H9 (cell line): Measurements from ENCODE around the gene RAB3C. TPM values are rescaled to one million over a fixed set of nuclear protein-coding genes. Genes with fewer than 3 reads are reported as not detected.

Source experiments
- DNase-seq: peaks from one replicate; pipeline ENCODE4 v3.0.0-alpha.2; 2017
- H2AFZ ChIP-seq: one replicate; pipeline ENCODE4 v1.6.1; 2013; ENCODE audit warnings: mild to moderate bottlenecking, low read length, control low read depth, moderate library complexity
- H2AK5ac ChIP-seq: 2 replicates; pipeline ENCODE4 v1.6.1; 2013; ENCODE audit warnings: low read length, control low read depth, mixed read lengths; ENCODE audit not compliant: insufficient read length
- H2BK120ac ChIP-seq: one replicate; pipeline ENCODE4 v1.6.1; 2013; ENCODE audit warnings: low read depth, mild to moderate bottlenecking, low read length, control low read depth, inconsistent platforms; ENCODE audit not compliant: poor library complexity, severe bottlenecking
- H2BK12ac ChIP-seq: 2 replicates; pipeline ENCODE4 v1.6.1; 2013; ENCODE audit warnings: low read length, control low read depth, mixed read lengths, low read depth; ENCODE audit not compliant: insufficient read length
- H2BK15ac ChIP-seq: 2 replicates; pipeline ENCODE4 v1.6.1; 2013; ENCODE audit warnings: low read depth, low read length, control low read depth
- H2BK20ac ChIP-seq: one replicate; pipeline ENCODE4 v1.6.1; 2013; ENCODE audit warnings: low read depth, mild to moderate bottlenecking, low read length, control low read depth, inconsistent platforms; ENCODE audit not compliant: poor library complexity, severe bottlenecking
- H2BK5ac ChIP-seq: 2 replicates; pipeline ENCODE4 v1.6.1; 2013; ENCODE audit warnings: low read length, control low read depth, mixed read lengths; ENCODE audit not compliant: insufficient read length
- H3K14ac ChIP-seq: 2 replicates; pipeline ENCODE4 v1.6.1; 2013; ENCODE audit warnings: low read length, control low read depth; ENCODE audit not compliant: insufficient read depth
- H3K18ac ChIP-seq: 2 replicates; pipeline ENCODE4 v1.6.1; 2013; ENCODE audit warnings: low read depth, mild to moderate bottlenecking, mixed read lengths, low read length, control low read depth; ENCODE audit not compliant: insufficient read length
- H3K23ac ChIP-seq: 2 replicates; pipeline ENCODE4 v1.6.1; 2013; ENCODE audit warnings: low read length, control low read depth, mixed read lengths, low read depth; ENCODE audit not compliant: insufficient read length
- H3K23me2 ChIP-seq: 2 replicates; pipeline ENCODE4 v1.6.1; 2013; ENCODE audit warnings: low read depth, mild to moderate bottlenecking, mixed read lengths, low read length, control low read depth; ENCODE audit not compliant: insufficient read length, poor library complexity, severe bottlenecking
- H3K27ac ChIP-seq: 2 replicates; pipeline ENCODE4 v1.5.1; 2013; ENCODE audit warnings: low read length, control low read depth, mixed read lengths, low read depth; ENCODE audit not compliant: insufficient read length
- H3K27me3 ChIP-seq: 2 replicates; pipeline ENCODE4 v1.6.1; 2013; ENCODE audit warnings: low read length, control low read depth, inconsistent platforms; ENCODE audit not compliant: insufficient read depth
- H3K4ac ChIP-seq: 2 replicates; pipeline ENCODE4 v1.6.1; 2013; ENCODE audit warnings: low read depth, mild to moderate bottlenecking, control low read depth, inconsistent platforms, low read length, moderate library complexity
- H3K4me1 ChIP-seq: 2 replicates; pipeline ENCODE4 v1.6.1; 2013; ENCODE audit warnings: low read length, control low read depth, inconsistent platforms; ENCODE audit not compliant: insufficient read depth
- H3K4me2 ChIP-seq: 2 replicates; pipeline ENCODE4 v1.6.1; 2013; ENCODE audit warnings: low read length, control low read depth, mixed read lengths; ENCODE audit not compliant: insufficient read length, insufficient read depth
- H3K56ac ChIP-seq: 2 replicates; pipeline ENCODE4 v1.6.1; 2013; ENCODE audit warnings: low read depth, mild to moderate bottlenecking, mixed read lengths, low read length, control low read depth; ENCODE audit not compliant: insufficient read length
- H3K79me1 ChIP-seq: 2 replicates; pipeline ENCODE4 v1.6.1; 2013; ENCODE audit warnings: low read depth, mild to moderate bottlenecking, moderate library complexity, low read length, control low read depth, inconsistent platforms; ENCODE audit not compliant: insufficient read depth, poor library complexity, severe bottlenecking
- H3K79me2 ChIP-seq: 2 replicates; pipeline ENCODE4 v1.6.1; 2013; ENCODE audit warnings: low read length, control low read depth, inconsistent platforms; ENCODE audit not compliant: insufficient read depth
- H3K9ac ChIP-seq: 2 replicates; pipeline ENCODE4 v1.6.1; 2013; ENCODE audit warnings: low read length, control low read depth, mixed read lengths; ENCODE audit not compliant: insufficient read length; ENCODE audit errors: extremely low read depth
- H3K9me3 ChIP-seq: one replicate; pipeline ENCODE4 v1.6.1; 2013; ENCODE audit warnings: low read depth, low read length, inconsistent platforms; ENCODE audit not compliant: control insufficient read depth
- H3T11ph ChIP-seq: one replicate; pipeline ENCODE4 v1.6.1; 2013; ENCODE audit warnings: mild to moderate bottlenecking, low read length, control low read depth, inconsistent platforms
- H4K20me1 ChIP-seq: one replicate; pipeline ENCODE4 v1.6.1; 2013; ENCODE audit not compliant: control insufficient read depth, insufficient read length, insufficient read depth
- H4K5ac ChIP-seq: 2 replicates; pipeline ENCODE4 v1.6.1; 2013; ENCODE audit warnings: low read depth, mild to moderate bottlenecking, mixed read lengths, low read length, control low read depth; ENCODE audit not compliant: insufficient read length
- H4K8ac ChIP-seq: replicated peaks from 2 replicates; pipeline ENCODE4 v1.6.1; 2013; ENCODE audit warnings: low read length, control low read depth, mixed read lengths, low read depth; ENCODE audit not compliant: insufficient read length
- H4K91ac ChIP-seq: 2 replicates; pipeline ENCODE4 v1.6.1; 2013; ENCODE audit warnings: low read depth, mild to moderate bottlenecking, moderate library complexity, mixed read lengths, low read length, control low read depth; ENCODE audit not compliant: insufficient read length
- H3K27ac Mint-ChIP-seq, 3 experiments: 2 replicates in 2 of 3; 3 replicates in 1 of 3; pipeline ENCODE4 v1.8.0; 2020 to 2021; ENCODE audit warnings: mixed read lengths in 3 of 3, mild to moderate bottlenecking in 1 of 3, moderate library complexity in 1 of 3
- H3K27me3 Mint-ChIP-seq: 2 replicates; pipeline ENCODE4 v1.8.0; 2021; ENCODE audit warnings: low read depth, mild to moderate bottlenecking, moderate library complexity, mixed read lengths
- H3K36me3 Mint-ChIP-seq, 3 experiments: 2 replicates in 2 of 3; 3 replicates in 1 of 3; pipeline ENCODE4 v1.8.0; 2020 to 2021; ENCODE audit warnings: low read depth in 3 of 3, mixed read lengths in 3 of 3; ENCODE audit not compliant: insufficient read depth in 1 of 3
- H3K4me1 Mint-ChIP-seq, 2 experiments: 2 replicates each; pipeline ENCODE4 v1.8.0; 2020; ENCODE audit warnings: mixed read lengths in 2 of 2
- H3K4me3 Mint-ChIP-seq, 2 experiments: 2 replicates in 1 of 2; 3 replicates in 1 of 2; pipeline ENCODE4 v1.8.0; 2020 to 2021; ENCODE audit warnings: mild to moderate bottlenecking in 2 of 2, mixed read lengths in 2 of 2, moderate library complexity in 1 of 2
- H3K9me3 Mint-ChIP-seq, 2 experiments: 2 replicates in 1 of 2; 3 replicates in 1 of 2; pipeline ENCODE4 v1.8.0; 2020; ENCODE audit warnings: mild to moderate bottlenecking in 2 of 2, mixed read lengths in 2 of 2, moderate library complexity in 1 of 2
- WGBS: extraction: QIAGEN DNeasy Blood & Tissue Kit; methylation state at CpG from one replicate; pipeline ENCODE4 v1.1.7; 2013; ENCODE audit warnings: missing lambda C conversion rate, low lambda C conversion rate, mixed read lengths; ENCODE audit not compliant: insufficient read length; ENCODE audit errors: extremely low coverage; 5-methylcytosine and 5-hydroxymethylcytosine counted together
- total RNA-seq: library from RNA; stranded (reverse); gene quantifications from 2 replicates; pipeline ENCODE4 v1.2.1, GENCODE V29; 2021
- TF ChIP-seq, protein P1 (sequence below): fragments of 200-600 bp; sonication (generic); conservative IDR thresholded peaks from 3 replicates; pipeline ENCODE4 v1.8.0; 2021; ENCODE audit warnings: antibody characterized with exemption, mild to moderate bottlenecking

Gene RAB3C
- total RNA-seq, 1 experiment from 2014 or later = 16.3 TPM

DNA sequence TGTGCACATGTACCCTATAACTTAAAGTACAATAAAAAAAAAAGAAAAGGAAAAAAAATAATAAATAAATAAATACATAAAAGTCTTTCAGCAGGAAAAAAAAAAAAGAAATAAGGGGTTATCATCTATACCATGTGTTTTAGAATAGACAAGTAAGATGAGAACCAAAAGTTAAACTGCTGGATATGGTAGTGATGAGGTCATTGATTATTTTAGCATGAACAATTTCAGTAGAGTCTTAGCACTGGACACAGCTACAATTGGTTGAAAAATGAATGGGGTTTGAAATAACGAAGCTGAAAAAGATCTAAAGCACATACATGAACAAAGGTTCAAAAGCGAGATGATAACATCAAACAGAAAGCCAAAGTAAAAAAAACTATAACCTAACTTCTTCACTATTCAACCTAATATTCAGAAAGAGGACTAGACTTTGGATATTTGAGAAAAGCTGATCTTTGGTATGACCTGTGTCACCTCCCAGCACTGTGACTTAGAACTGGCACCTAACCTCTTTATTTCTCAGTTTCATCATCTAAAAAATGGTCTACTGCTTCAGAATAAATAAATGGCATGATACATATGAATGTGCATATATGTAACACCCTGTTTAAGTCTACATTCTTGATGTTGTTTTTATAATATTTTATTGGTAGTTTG, 133.3 kb downstream of the RAB3C start:
- no peaks in the 10 kb centered on the region for H3K79me2 ChIP-seq
- no peak overlapping the region for H3K23ac ChIP-seq
- H2BK15ac ChIP-seq = no peak overlapping the region
- H2AK5ac ChIP-seq = no peak overlapping the region
- H3K79me1 ChIP-seq = no peaks in the 10 kb centered on the region
- no peak overlapping the region for H3K27ac ChIP-seq
- H2AFZ ChIP-seq = no peak overlapping the region
- H3K9me3 ChIP-seq = no peaks in the 10 kb centered on the region
- no CpG with 5 or more reads among the region's 2 CpGs for WGBS
- Mint-ChIP-seq H3K9me3 (peaks cover 10 to 13% of the 10 kb centered on the region in 2 experiments), H3K27me3 (no peaks in the 10 kb centered on the region), H3K4me3 (no peak overlapping the region), H3K4me1 (peaks cover 37 to 38% of the 10 kb centered on the region in 2 experiments), H3K36me3 (peaks cover 5 to 15% (median 13%) of the 10 kb centered on the region in 3 experiments; a peak in 6 of 7 replicates), H3K27ac (no peak overlapping the region)
- H3K9ac ChIP-seq = no peak overlapping the region
- H4K91ac ChIP-seq = no peak overlapping the region
- H3K27me3 ChIP-seq = no peaks in the 10 kb centered on the region
- no peak overlapping the region for H4K5ac ChIP-seq
- TF ChIP-seq, protein P1, sequence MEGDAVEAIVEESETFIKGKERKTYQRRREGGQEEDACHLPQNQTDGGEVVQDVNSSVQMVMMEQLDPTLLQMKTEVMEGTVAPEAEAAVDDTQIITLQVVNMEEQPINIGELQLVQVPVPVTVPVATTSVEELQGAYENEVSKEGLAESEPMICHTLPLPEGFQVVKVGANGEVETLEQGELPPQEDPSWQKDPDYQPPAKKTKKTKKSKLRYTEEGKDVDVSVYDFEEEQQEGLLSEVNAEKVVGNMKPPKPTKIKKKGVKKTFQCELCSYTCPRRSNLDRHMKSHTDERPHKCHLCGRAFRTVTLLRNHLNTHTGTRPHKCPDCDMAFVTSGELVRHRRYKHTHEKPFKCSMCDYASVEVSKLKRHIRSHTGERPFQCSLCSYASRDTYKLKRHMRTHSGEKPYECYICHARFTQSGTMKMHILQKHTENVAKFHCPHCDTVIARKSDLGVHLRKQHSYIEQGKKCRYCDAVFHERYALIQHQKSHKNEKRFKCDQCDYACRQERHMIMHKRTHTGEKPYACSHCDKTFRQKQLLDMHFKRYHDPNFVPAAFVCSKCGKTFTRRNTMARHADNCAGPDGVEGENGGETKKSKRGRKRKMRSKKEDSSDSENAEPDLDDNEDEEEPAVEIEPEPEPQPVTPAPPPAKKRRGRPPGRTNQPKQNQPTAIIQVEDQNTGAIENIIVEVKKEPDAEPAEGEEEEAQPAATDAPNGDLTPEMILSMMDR = no peak
- peaks cover 7% of the 10 kb centered on the region; the same call in 1 of the 2 replicates for H3K4me1 ChIP-seq
- no peak overlapping the region for H3K14ac ChIP-seq
- H2BK20ac ChIP-seq = no peak overlapping the region
- H4K8ac ChIP-seq = no peak overlapping the region
- H2BK12ac ChIP-seq = no peak overlapping the region
- DNase-seq = no peak
- no peak overlapping the region for H2BK5ac ChIP-seq
- no peak overlapping the region for H3T11ph ChIP-seq
- H3K23me2 ChIP-seq = no peaks in the 10 kb centered on the region
- H2BK120ac ChIP-seq = no peak overlapping the region
- H3K56ac ChIP-seq = no peak overlapping the region
- no peaks in the 10 kb centered on the region for H4K20me1 ChIP-seq
- no peak overlapping the region for H3K4ac ChIP-seq
- H3K18ac ChIP-seq = no peak overlapping the region
- no peak overlapping the region for H3K4me2 ChIP-seq
